LNCaP clone FGC (cell line): ENCODE results near the gene CST5.

Experiments
- DNase-seq: peaks from one replicate; pipeline ENCODE4 v3.0.0-alpha.2; 2011; ENCODE audit warnings: low read depth
- H3K4me3 ChIP-seq: 2 replicates; pipeline ENCODE4 v1.5.1; 2011; ENCODE audit warnings: mild to moderate bottlenecking, low read depth, low read length, control low read depth
- CTCF ChIP-seq: IDR thresholded peaks from 2 replicates; pipeline ENCODE4 v1.5.1; 2012; ENCODE audit warnings: mild to moderate bottlenecking; ENCODE audit not compliant: control insufficient read depth, insufficient read depth; ENCODE audit errors: extremely low read depth

CST5 gene

GRCh38 chr20:23889775-23890187, 10.2 kb upstream of the CST5 start:
- H3K4me3 ChIP-seq: no peak overlapping the region
- no peak for DNase-seq
- TF ChIP-seq CTCF: peak; percentile 85

DNA sequence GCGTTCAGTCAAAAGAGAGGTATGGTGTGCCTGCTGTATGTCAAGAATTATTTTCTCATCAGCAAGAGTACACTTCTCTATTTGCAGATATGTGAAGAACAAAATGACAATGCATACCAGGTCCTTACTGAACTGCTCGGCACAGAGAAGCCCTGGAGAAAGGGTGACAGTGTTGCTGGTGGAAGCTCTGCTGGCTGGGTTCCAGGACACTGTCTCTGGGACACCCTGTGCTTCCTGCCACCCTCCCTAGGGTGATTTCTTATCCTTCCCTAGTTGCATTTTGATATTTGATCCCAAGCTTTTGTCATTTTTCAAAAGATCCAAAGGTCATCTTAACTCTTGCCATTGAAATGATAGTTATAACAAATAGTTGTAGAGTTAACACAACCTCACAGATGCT, 8.3 kb upstream of the CST5 start:
- H3K4me3 ChIP-seq: no peak overlapping the region
- no peak for TF ChIP-seq CTCF
- DNase-seq: no peak

DNA sequence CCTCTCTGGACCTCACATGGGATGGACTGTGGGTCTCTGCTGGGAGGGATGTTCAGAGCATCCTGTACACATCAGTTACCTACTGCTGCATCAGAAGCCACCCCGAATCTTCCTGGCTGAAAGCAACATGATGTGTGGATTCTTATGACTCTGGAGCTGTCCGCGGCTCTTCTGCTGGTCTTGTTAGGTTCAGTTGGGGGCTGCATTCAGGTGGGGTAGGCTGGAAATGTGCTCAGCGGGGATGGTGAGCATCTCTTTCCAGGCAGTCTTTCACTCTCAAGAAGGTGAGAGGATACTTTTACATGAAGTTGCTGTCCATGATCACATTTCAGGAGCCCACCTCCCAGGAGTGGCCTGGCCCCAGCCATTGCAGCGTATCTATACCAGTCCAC, 5.2 kb upstream of the CST5 start:
- no peak overlapping the region for H3K4me3 ChIP-seq
- TF ChIP-seq CTCF: no peak
- no peak for DNase-seq

DNA sequence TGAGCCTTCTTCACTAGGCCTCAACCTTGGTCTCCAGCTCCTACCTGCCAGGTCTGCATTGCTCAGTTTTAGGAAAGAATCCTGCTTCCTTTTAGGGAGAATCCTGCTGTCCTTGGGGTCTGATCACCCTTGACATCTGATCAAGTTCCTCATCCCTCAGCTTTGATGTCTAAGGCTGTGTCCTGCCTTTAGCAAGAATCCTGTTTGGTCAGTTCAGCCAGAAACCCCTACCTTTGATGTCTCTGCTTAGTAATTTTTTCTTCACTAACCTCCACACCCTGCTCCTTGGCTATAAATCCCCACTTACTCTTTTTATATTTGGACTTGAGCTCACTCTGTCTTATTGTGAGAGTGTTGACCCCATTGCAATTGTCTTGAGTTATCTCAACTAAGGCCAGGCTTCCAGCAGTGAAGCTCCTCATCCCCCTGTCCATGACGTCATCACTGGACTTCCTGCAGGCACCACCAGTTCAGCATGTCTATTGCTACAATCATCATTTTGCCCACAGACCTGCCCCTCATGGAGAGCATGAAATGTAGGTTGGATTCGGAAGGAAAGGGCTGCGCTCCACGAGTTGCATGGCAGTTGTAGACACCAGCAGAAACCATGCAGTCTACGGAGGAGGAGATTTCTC, 4.7 kb upstream of the CST5 start:
- H3K4me3 ChIP-seq: no peak overlapping the region
- DNase-seq: no peak
- TF ChIP-seq CTCF: no peak

DNA sequence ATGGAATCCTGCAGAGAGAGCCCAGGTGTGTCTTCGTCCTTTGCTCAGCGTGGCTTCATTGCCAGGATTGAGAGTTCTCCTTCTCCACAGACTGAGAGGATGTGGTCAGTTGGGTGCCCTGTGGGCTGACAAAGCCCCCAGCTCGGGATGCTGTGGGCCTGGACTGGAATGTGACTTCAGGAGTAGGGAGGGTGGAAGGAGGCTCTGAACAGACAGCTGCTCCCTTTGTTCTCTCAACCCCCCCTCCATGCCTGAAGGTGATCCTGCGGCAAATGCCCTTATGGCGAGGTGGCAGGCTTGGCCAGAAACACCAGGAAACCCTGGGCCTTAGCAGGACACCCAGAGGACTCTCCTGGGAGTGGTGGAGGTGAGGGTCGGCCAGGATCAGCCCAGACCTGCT, 1.8 kb upstream of the CST5 start:
- H3K4me3 ChIP-seq: no peak overlapping the region
- no peak for DNase-seq
- no peak for TF ChIP-seq CTCF

GRCh38 chr20:23880417-23880816, 869 bp upstream of the CST5 start:
- no peak overlapping the region for H3K4me3 ChIP-seq
- TF ChIP-seq CTCF: no peak
- DNase-seq: no peak

DNA sequence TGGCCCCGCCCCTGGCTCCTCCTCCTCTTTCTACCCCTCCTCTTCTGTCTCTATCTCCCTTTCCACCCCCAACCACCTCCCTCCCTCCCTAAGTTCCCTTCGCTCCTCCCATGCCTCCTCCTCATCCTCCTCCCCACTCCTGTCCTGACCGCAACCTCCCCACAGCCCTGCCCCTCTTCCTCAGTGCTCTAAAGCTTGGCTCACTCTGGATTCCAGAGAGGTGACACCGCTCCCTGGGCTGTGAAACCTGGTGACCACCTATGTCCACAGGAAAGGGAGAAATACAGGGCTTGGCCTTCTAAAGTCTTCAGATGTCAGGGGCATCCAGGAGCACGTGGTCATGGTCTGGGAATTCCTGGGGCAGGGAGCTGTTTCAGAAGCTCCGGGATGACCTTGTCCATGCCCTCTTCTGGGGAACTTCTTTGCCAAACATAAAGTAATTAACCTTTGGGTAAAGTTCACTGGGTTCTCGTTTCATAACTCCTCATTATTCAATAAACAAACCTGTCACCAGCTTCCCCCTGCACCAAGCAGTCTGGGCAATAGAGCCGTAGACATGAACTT, 345 bp upstream of the CST5 start:
- TF ChIP-seq CTCF: no peak
- H3K4me3 ChIP-seq: no peak overlapping the region
- DNase-seq: no peak
